ENCODE data around the gene KCNH2. TPM values are rescaled to one million over a fixed set of nuclear protein-coding genes. Genes with fewer than 3 reads are reported as not detected.

Gene KCNH2
- total and polyA plus RNA-seq, 7 donors: 0.46 to 107 (median 40.6) TPM

- Histone ChIP-seq H3K4me1 (peaks cover 0 to 95% (median 79%) of the 10 kb centered on the region in 4 donors), H3K9me3 (no peaks in the 10 kb centered on the region), H3K36me3 (peaks cover 18 to 35% (median 26%) of the 10 kb centered on the region in 4 donors), H3K27me3 (no peaks in the 10 kb centered on the region), H3K4me3 (no peak overlapping the region), H3K27ac (peak overlapping the region in 2 of 4 donors; percentile 90 to 94)
- peak; percentile 56 for DNase-seq
- TF ChIP-seq POLR2A (IDR thresholded peaks at IDR 0.05) (no peak), POLR2AphosphoS5 (IDR thresholded peaks at IDR 0.05) (no peak)
- 96 to 98% methylated on average over 28 of the region's 28 CpGs for WGBS, 2 donors
- intact Hi-C loops (cut with DNase I): no loop called here
Measured at GRCh38 chr7:150951521-150951920, 26.6 kb downstream of the KCNH2 start.

- Histone ChIP-seq H3K4me1 (peaks cover 0 to 95% (median 79%) of the 10 kb centered on the region in 4 donors), H3K4me3 (no peak overlapping the region), H3K9me3 (no peaks in the 10 kb centered on the region), H3K36me3 (peaks cover 18 to 35% (median 26%) of the 10 kb centered on the region in 4 donors), H3K27ac (peak overlapping the region in 1 of 4 donors; percentile 90), H3K27me3 (no peaks in the 10 kb centered on the region)
- intact Hi-C loops (cut with DNase I): no loop called here
- 95 to 97% methylated on average over 16 of the region's 16 CpGs for WGBS, 2 donors
- no peak for TF ChIP-seq CTCF (IDR thresholded peaks at IDR 0.05)
- no peak for TF ChIP-seq EP300 (IDR thresholded peaks at IDR 0.05)
- TF ChIP-seq POLR2A (IDR thresholded peaks at IDR 0.05): no peak
- no peak for TF ChIP-seq POLR2AphosphoS5 (IDR thresholded peaks at IDR 0.05)
- DNase-seq: no peak
Measured at GRCh38 chr7:150951181-150951520, 27.0 kb downstream of the KCNH2 start.

- DNase-seq: peak; percentile 60
- H3K27ac ChIP-seq: peak overlapping the region in 3 of 4 donors; percentile 8 to 90 (median 27)
- no peak overlapping the region for H3K4me3 ChIP-seq
- peaks cover 18 to 35% (median 26%) of the 10 kb centered on the region in 4 donors for H3K36me3 ChIP-seq
- intact Hi-C loops (cut with DNase I): no loop called here
- H3K4me1 ChIP-seq: peaks cover 0 to 96% (median 80%) of the 10 kb centered on the region in 4 donors
- no peaks in the 10 kb centered on the region for H3K27me3 ChIP-seq
- H3K9me3 ChIP-seq: no peaks in the 10 kb centered on the region
- WGBS, 2 donors: 95% methylated on average over 27 of the region's 27 CpGs
- TF ChIP-seq POLR2AphosphoS5 (IDR thresholded peaks at IDR 0.05) (no peak), EP300 (IDR thresholded peaks at IDR 0.05) (no peak), POLR2A (IDR thresholded peaks at IDR 0.05) (no peak), CTCF (IDR thresholded peaks at IDR 0.05) (no peak)
Measured at GRCh38 chr7:150950496-150951180, 27.5 kb downstream of the KCNH2 start.

- peak overlapping the region in 2 of 4 donors; percentile 8 to 27 for H3K27ac ChIP-seq
- peaks cover 0 to 96% (median 81%) of the 10 kb centered on the region in 4 donors for H3K4me1 ChIP-seq
- WGBS, 2 donors: 88 to 94% methylated on average over 16 of the region's 16 CpGs
- peaks cover 18 to 37% (median 26%) of the 10 kb centered on the region in 4 donors for H3K36me3 ChIP-seq
- peak; percentile 54 for DNase-seq
- H3K9me3 ChIP-seq: no peaks in the 10 kb centered on the region
- no peaks in the 10 kb centered on the region for H3K27me3 ChIP-seq
- intact Hi-C loops (cut with DNase I): no loop called here
- no peak for TF ChIP-seq POLR2AphosphoS5 (IDR thresholded peaks at IDR 0.05)
- TF ChIP-seq POLR2A (IDR thresholded peaks at IDR 0.05): no peak
- no peak for TF ChIP-seq CTCF (IDR thresholded peaks at IDR 0.05)
- TF ChIP-seq EP300 (IDR thresholded peaks at IDR 0.05): no peak
- no peak overlapping the region for H3K4me3 ChIP-seq
Measured at GRCh38 chr7:150949971-150950491, 28.1 kb downstream of the KCNH2 start.

GRCh38 chr7:150949564-150949963 lies 28.6 kb downstream of the KCNH2 start:
- peak; percentile 50 for DNase-seq
- H3K27ac ChIP-seq: peak overlapping the region in 2 of 4 donors; percentile 8 to 27
- peaks cover 18 to 39% (median 26%) of the 10 kb centered on the region in 4 donors for H3K36me3 ChIP-seq
- 69 to 85% methylated on average over 4 of the region's 4 CpGs for WGBS, 2 donors
- intact Hi-C loops (cut with DNase I): no loop called here
- no peak for TF ChIP-seq POLR2AphosphoS5 (IDR thresholded peaks at IDR 0.05)
- TF ChIP-seq EP300 (IDR thresholded peaks at IDR 0.05): no peak
- TF ChIP-seq CTCF (IDR thresholded peaks at IDR 0.05): no peak
- TF ChIP-seq POLR2A (IDR thresholded peaks at IDR 0.05): no peak
- H3K4me3 ChIP-seq: no peak overlapping the region
- H3K9me3 ChIP-seq: no peaks in the 10 kb centered on the region
- H3K27me3 ChIP-seq: no peaks in the 10 kb centered on the region
- H3K4me1 ChIP-seq: peaks cover 0 to 96% (median 79%) of the 10 kb centered on the region in 4 donors
